Neural crest cell (in vitro differentiated cells): ENCODE results near the gene ACTA2. TPM values are rescaled to one million over a fixed set of nuclear protein-coding genes. Genes with fewer than 3 reads are reported as not detected.

Experiments used
- DNase-seq: peaks from one replicate; pipeline ENCODE4 v3.0.0; 2021; ENCODE audit warnings: low read depth, mixed read lengths, low spot score
- H3K27ac Mint-ChIP-seq: one replicate; pipeline ENCODE4 v1.8.0; 2021; ENCODE audit warnings: mild to moderate bottlenecking, mixed read lengths; ENCODE audit not compliant: unreplicated experiment
- H3K27me3 Mint-ChIP-seq: 2 replicates; pipeline ENCODE4 v1.8.0; 2021; ENCODE audit warnings: low read depth, mild to moderate bottlenecking, mixed read lengths
- H3K36me3 Mint-ChIP-seq: 2 replicates; pipeline ENCODE4 v1.8.0; 2021; ENCODE audit warnings: low read depth, mild to moderate bottlenecking, mixed read lengths
- H3K4me1 Mint-ChIP-seq: 2 replicates; pipeline ENCODE4 v1.8.0; 2021; ENCODE audit warnings: mixed read lengths
- H3K4me3 Mint-ChIP-seq: one replicate; pipeline ENCODE4 v1.8.0; 2021; ENCODE audit warnings: mild to moderate bottlenecking, mixed read lengths
- H3K9me3 Mint-ChIP-seq: 2 replicates; pipeline ENCODE4 v1.8.0; 2021; ENCODE audit warnings: mixed read lengths
- total RNA-seq: library from RNA; stranded (reverse); gene quantifications from 2 replicates; pipeline ENCODE4 v1.2.1, GENCODE V29; 2021
- TF ChIP-seq, protein P1 (sequence below): fragments of 200-600 bp; sonication (generic); conservative IDR thresholded peaks from 2 replicates; pipeline ENCODE4 v1.5.0; 2021; ENCODE audit warnings: antibody characterized with exemption, mild to moderate bottlenecking

Gene ACTA2
- total RNA-seq, 1 donor from 2014 or later: 7.0 TPM

DNA sequence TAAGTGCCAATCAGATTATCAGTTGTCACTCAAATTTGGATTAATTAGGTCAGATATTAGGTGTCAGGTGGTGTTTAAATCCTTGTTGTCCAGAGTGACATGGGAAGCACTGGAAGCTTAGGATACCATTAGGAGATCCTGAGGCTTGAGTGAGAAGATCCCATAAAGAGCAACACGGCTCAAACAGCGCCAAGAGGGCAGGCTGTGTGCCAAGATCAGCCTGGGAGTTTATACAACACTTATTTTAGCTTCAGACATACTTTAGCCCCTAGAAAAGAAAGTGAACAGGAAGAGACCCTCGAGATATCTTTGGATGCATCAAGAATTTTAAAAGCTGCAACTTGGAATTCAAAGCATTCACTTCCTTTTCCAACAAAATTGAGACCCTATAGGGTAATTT, 14.2 kb upstream of the ACTA2 start:
- Mint-ChIP-seq H3K4me3 (no peak overlapping the region), H3K36me3 (no peaks in the 10 kb centered on the region), H3K4me1 (no peaks in the 10 kb centered on the region), H3K27me3 (no peaks in the 10 kb centered on the region), H3K9me3 (no peaks in the 10 kb centered on the region), H3K27ac (no peak overlapping the region)
- TF ChIP-seq, protein P1, sequence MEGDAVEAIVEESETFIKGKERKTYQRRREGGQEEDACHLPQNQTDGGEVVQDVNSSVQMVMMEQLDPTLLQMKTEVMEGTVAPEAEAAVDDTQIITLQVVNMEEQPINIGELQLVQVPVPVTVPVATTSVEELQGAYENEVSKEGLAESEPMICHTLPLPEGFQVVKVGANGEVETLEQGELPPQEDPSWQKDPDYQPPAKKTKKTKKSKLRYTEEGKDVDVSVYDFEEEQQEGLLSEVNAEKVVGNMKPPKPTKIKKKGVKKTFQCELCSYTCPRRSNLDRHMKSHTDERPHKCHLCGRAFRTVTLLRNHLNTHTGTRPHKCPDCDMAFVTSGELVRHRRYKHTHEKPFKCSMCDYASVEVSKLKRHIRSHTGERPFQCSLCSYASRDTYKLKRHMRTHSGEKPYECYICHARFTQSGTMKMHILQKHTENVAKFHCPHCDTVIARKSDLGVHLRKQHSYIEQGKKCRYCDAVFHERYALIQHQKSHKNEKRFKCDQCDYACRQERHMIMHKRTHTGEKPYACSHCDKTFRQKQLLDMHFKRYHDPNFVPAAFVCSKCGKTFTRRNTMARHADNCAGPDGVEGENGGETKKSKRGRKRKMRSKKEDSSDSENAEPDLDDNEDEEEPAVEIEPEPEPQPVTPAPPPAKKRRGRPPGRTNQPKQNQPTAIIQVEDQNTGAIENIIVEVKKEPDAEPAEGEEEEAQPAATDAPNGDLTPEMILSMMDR: no peak
- DNase-seq: no peak

GRCh38 chr10:88964869-88965415, 12.4 kb upstream of the ACTA2 start:
- TF ChIP-seq, protein P1: no peak
- no peaks in the 10 kb centered on the region for H3K36me3 Mint-ChIP-seq
- no peaks in the 10 kb centered on the region for H3K27me3 Mint-ChIP-seq
- no peak for DNase-seq
- H3K4me1 Mint-ChIP-seq: no peaks in the 10 kb centered on the region
- H3K4me3 Mint-ChIP-seq: no peak overlapping the region
- H3K27ac Mint-ChIP-seq: no peak overlapping the region
- no peaks in the 10 kb centered on the region for H3K9me3 Mint-ChIP-seq

DNA sequence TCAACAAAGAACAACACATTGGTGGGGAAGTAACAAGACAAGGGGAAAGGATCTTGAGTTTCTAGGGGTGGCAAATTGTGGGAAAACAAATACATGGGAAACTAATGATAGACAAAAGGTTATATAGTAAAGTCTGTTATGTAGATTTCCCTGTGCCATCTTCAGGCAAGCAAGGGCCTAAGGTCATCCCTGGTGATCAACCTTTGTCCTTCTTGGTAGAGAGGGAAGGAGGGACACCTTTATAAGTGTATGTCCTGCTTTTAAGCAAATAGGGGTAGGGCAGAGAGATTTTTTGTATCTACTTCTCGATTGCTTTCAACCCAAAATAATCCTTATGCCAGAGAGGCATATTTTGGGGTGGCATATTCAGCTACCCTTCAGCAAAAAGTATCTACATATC, 11.8 kb upstream of the ACTA2 start:
- Mint-ChIP-seq H3K4me3 (no peak overlapping the region), H3K4me1 (no peaks in the 10 kb centered on the region), H3K9me3 (no peaks in the 10 kb centered on the region), H3K36me3 (no peaks in the 10 kb centered on the region), H3K27ac (no peak overlapping the region), H3K27me3 (no peaks in the 10 kb centered on the region)
- DNase-seq: no peak
- TF ChIP-seq, protein P1: no peak

DNA sequence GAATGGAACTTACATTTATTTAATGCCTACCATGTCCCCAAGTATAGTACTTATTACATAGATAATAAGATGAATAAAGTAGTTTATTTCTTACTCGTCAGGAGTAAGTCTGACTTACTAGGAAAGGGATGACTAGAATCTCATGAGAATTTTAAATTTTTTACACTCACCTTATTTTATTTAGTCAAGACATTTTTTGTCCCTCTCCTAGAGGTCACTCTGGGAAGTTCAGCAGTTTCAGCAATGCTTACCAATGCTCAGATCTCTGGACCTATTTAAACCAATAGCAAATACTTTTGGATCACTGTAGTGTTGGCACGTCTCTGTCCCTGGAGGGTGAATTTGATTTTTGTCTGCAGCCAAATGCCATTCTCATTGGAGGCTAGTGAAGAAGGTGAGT, 10.7 kb upstream of the ACTA2 start:
- no peaks in the 10 kb centered on the region for H3K27me3 Mint-ChIP-seq

GRCh38 chr10:88962336-88962735, 9.8 kb upstream of the ACTA2 start:
- Mint-ChIP-seq H3K4me1 (no peaks in the 10 kb centered on the region), H3K36me3 (no peaks in the 10 kb centered on the region), H3K9me3 (no peaks in the 10 kb centered on the region), H3K4me3 (no peak overlapping the region), H3K27ac (no peak overlapping the region), H3K27me3 (no peaks in the 10 kb centered on the region)
- no peak for DNase-seq
- TF ChIP-seq, protein P1: no peak

More for the DNA sequence above, 10.7 kb upstream of the ACTA2 start:
- Mint-ChIP-seq H3K36me3 (no peaks in the 10 kb centered on the region), H3K4me1 (no peaks in the 10 kb centered on the region), H3K27ac (no peak overlapping the region), H3K9me3 (no peaks in the 10 kb centered on the region), H3K4me3 (no peak overlapping the region)
- TF ChIP-seq, protein P1: peak; percentile 37
- DNase-seq: no peak
